IMR-90 (cell line): ENCODE measurements around the gene THNSL1. TPM values are rescaled to one million over a fixed set of nuclear protein-coding genes. Genes with fewer than 3 reads are reported as not detected.

ENCODE experiments used
- ATAC-seq: fragments of 200-7000 bp; cut with Tn5 transposase; 2 replicates; pipeline ENCODE4 v1.9.1; 2020; ENCODE audit warnings: low read depth, mild to moderate bottlenecking, moderate library complexity
- BruUV-seq: library from RNA; stranded (reverse); fragments of 400-500 nt; replicated peaks from 2 replicates; lab custom pipeline; 2021; lab: Mats Ljungman, UMichigan
- CTCF ChIA-PET: fragments of 300-600 bp; formaldehyde crosslinking; extraction: SDS; loops from one replicate; lab custom pipeline; 2021; ENCODE audit warnings: antibody characterized with exemption; lab: Yijun Ruan, JAX
- POLR2A ChIA-PET: fragments of 300-600 bp; sonication (Branson Sonifier 250); formaldehyde crosslinking; loops from one replicate; lab custom pipeline; 2022; ENCODE audit warnings: antibody characterized with exemption; ENCODE audit not compliant: unreplicated experiment; lab: Charles Lee
- DNase-seq: peaks from one replicate; pipeline ENCODE4 v3.0.0; 2013
- H2AFZ ChIP-seq: replicated peaks from 2 replicates; pipeline ENCODE3; 2013; ENCODE audit warnings: low read length, mild to moderate bottlenecking; ENCODE audit not compliant: poor library complexity
- H2AK5ac ChIP-seq: 2 replicates; pipeline ENCODE4 v1.6.1; 2013; ENCODE audit warnings: low read depth, low read length, inconsistent platforms
- H2AK9ac ChIP-seq: replicated peaks from 2 replicates; pipeline ENCODE3; 2013; ENCODE audit warnings: mild to moderate bottlenecking, low read depth, low read length, moderate library complexity; ENCODE audit not compliant: poor library complexity
- H2BK120ac ChIP-seq: 2 replicates; pipeline ENCODE4 v1.6.1; 2013; ENCODE audit warnings: low read depth, low read length, inconsistent platforms
- H2BK15ac ChIP-seq: 3 replicates; pipeline ENCODE4 v1.6.1; 2013; ENCODE audit warnings: low read depth, low read length, inconsistent platforms
- H2BK20ac ChIP-seq: 2 replicates; pipeline ENCODE4 v1.6.1; 2013; ENCODE audit warnings: low read depth, mild to moderate bottlenecking, inconsistent platforms, low read length, moderate library complexity
- H2BK5ac ChIP-seq: 2 replicates; pipeline ENCODE4 v1.6.1; 2013; ENCODE audit warnings: mild to moderate bottlenecking, low read depth, low read length, inconsistent platforms; ENCODE audit not compliant: poor library complexity, severe bottlenecking
- H3K14ac ChIP-seq: replicated peaks from 2 replicates; pipeline ENCODE4 v1.6.1; 2013; ENCODE audit warnings: low read depth, low read length, inconsistent platforms
- H3K18ac ChIP-seq: 2 replicates; pipeline ENCODE4 v1.6.1; 2013; ENCODE audit warnings: low read depth, low read length, control low read depth
- H3K23ac ChIP-seq: 2 replicates; pipeline ENCODE4 v1.6.1; 2013; ENCODE audit warnings: low read depth, low read length, inconsistent platforms
- H3K27ac ChIP-seq: 2 replicates; pipeline ENCODE4 v1.5.1; 2013; ENCODE audit warnings: mild to moderate bottlenecking, control low read depth, low read length; ENCODE audit not compliant: insufficient read depth
- H3K27me3 ChIP-seq: 2 replicates; pipeline ENCODE4 v1.6.1; 2013; ENCODE audit warnings: low read length; ENCODE audit not compliant: control insufficient read depth, insufficient read depth
- H3K36me3 ChIP-seq: 2 replicates; pipeline ENCODE4 v1.6.1; 2013; ENCODE audit warnings: low read length, mixed read lengths; ENCODE audit not compliant: control insufficient read depth, insufficient read depth
- H3K4ac ChIP-seq: 2 replicates; pipeline ENCODE4 v1.6.1; 2013; ENCODE audit warnings: low read depth, low read length, inconsistent platforms
- H3K4me1 ChIP-seq: 2 replicates; pipeline ENCODE4 v1.6.1; 2013; ENCODE audit warnings: low read length, mixed read lengths; ENCODE audit not compliant: control insufficient read depth, insufficient read depth
- H3K4me2 ChIP-seq: 2 replicates; pipeline ENCODE4 v1.6.1; 2013; ENCODE audit warnings: low read depth, mild to moderate bottlenecking, control low read depth, low read length, moderate library complexity
- H3K4me3 ChIP-seq: 2 replicates; pipeline ENCODE4 v1.5.1; 2013; ENCODE audit warnings: low read depth, mild to moderate bottlenecking, control low read depth, low read length, moderate library complexity; ENCODE audit not compliant: insufficient read depth
- H3K56ac ChIP-seq: 2 replicates; pipeline ENCODE4 v1.6.1; 2013; ENCODE audit warnings: low read length, inconsistent platforms; ENCODE audit not compliant: insufficient read depth; ENCODE audit errors: extremely low read depth
- H3K79me1 ChIP-seq, 2 experiments: 2 replicates each; pipeline ENCODE4 v1.6.1; 2013; ENCODE audit warnings: low read length in 2 of 2, inconsistent platforms in 1 of 2, low read depth in 1 of 2
- H3K9ac ChIP-seq: 2 replicates; pipeline ENCODE4 v1.6.1; 2013; ENCODE audit warnings: low read depth, low read length, control low read depth
- H3K9me1 ChIP-seq: 2 replicates; pipeline ENCODE4 v1.6.1; 2013; ENCODE audit warnings: low read length, inconsistent platforms; ENCODE audit not compliant: insufficient read depth
- H3K9me3 ChIP-seq: 2 replicates; pipeline ENCODE4 v1.6.1; 2013; ENCODE audit warnings: low read length; ENCODE audit not compliant: control insufficient read depth, insufficient read depth
- H4K20me1 ChIP-seq: 2 replicates; pipeline ENCODE4 v1.6.1; 2013; ENCODE audit warnings: low read length, inconsistent platforms; ENCODE audit not compliant: insufficient read depth
- H4K5ac ChIP-seq: 2 replicates; pipeline ENCODE4 v1.6.1; 2013; ENCODE audit warnings: mild to moderate bottlenecking, low read depth, low read length, control low read depth
- H4K8ac ChIP-seq, 2 experiments: 2 replicates each; pipeline ENCODE4 v1.6.1; 2013; ENCODE audit warnings: low read depth in 2 of 2, low read length in 2 of 2, control low read depth in 1 of 2, inconsistent platforms in 1 of 2
- H4K91ac ChIP-seq: 2 replicates; pipeline ENCODE4 v1.6.1; 2013; ENCODE audit warnings: low read depth, low read length, inconsistent platforms; ENCODE audit not compliant: insufficient read depth
- BHLHE40 ChIP-seq: fragments of 150-350 bp; IDR thresholded peaks from 2 replicates; pipeline ENCODE4 v1.6.1; 2016; ENCODE audit warnings: mild to moderate bottlenecking, low read depth, low read length
- CTCF ChIP-seq: conservative IDR thresholded peaks from 2 replicates; pipeline ENCODE4 v1.5.1; 2012; ENCODE audit warnings: mild to moderate bottlenecking, low read depth, low read length, improper control_type of control experiment
- ELK1 ChIP-seq: fragments of 150-350 bp; IDR thresholded peaks from 2 replicates; pipeline ENCODE4 v1.6.1; 2016; ENCODE audit warnings: low read depth, mild to moderate bottlenecking, low read length, moderate library complexity, borderline replicate concordance
- FOS ChIP-seq: fragments of 150-350 bp; IDR thresholded peaks from 2 replicates; pipeline ENCODE4 v1.6.1; 2016; ENCODE audit warnings: low read depth, low read length
- NFE2L2 ChIP-seq: fragments of 150-350 bp; IDR thresholded peaks from 2 replicates; pipeline ENCODE4 v1.6.1; 2016; ENCODE audit warnings: low read depth, mild to moderate bottlenecking, low read length
- RFX5 ChIP-seq: IDR thresholded peaks from 2 replicates; pipeline ENCODE4 v1.8.0; 2012; ENCODE audit warnings: low read depth, mild to moderate bottlenecking, low read length, moderate library complexity
- SMC3 ChIP-seq: fragments of 150-350 bp; IDR thresholded peaks from 2 replicates; pipeline ENCODE4 v1.6.1; 2016; ENCODE audit warnings: low read depth, mild to moderate bottlenecking, antibody characterized with exemption, low read length, moderate library complexity
- USF2 ChIP-seq: fragments of 150-350 bp; IDR thresholded peaks from 2 replicates; pipeline ENCODE4 v1.6.1; 2017; ENCODE audit warnings: mild to moderate bottlenecking, antibody characterized with exemption, low read length, low read depth
- WGBS, 2 experiments: methylation state at CpG; one replicate each; pipeline versions ENCODE4 v1.1.5 to v1.1.7; 2013; ENCODE audit warnings: missing lambda C conversion rate in 2 of 2; ENCODE audit not compliant: insufficient read length in 1 of 2; ENCODE audit errors: extremely low coverage in 2 of 2; 5-methylcytosine and 5-hydroxymethylcytosine counted together
- dilution Hi-C: fragments of 300-500 bp; cut with HindIII; formaldehyde crosslinking; loops from one replicate; pipeline ENCODE4 v1.14.3; 2018; ENCODE audit warnings: low sequenced_read_pairs; ENCODE audit not compliant: unreplicated experiment
- in situ Hi-C: fragments of 300-500 bp; cut with MboI; formaldehyde crosslinking; loops from 3 replicates; pipeline ENCODE4 v1.14.3; 2019; ENCODE audit warnings: low sequenced_read_pairs, inconsistent platforms, mixed read lengths
- intact Hi-C: fragments of 100-400 bp; cut with micrococcal nuclease; formaldehyde crosslinking; loops from 2 replicates; pipeline ENCODE4 v1.10.0; 2022
- polyA plus RNA-seq, 3 experiments: library from polyadenylated mRNA; depleted of rRNA; stranded (reverse); fragments of >200 nt; gene quantifications; 2 replicates each; pipeline ENCODE4 v1.2.3, GENCODE V29; 2012; ENCODE audit warnings: low replicate concordance in 1 of 3
- total RNA-seq: library from RNA; depleted of rRNA; stranded (reverse); fragments of >200 nt; gene quantifications from 2 replicates; pipeline ENCODE4 v1.2.3, GENCODE V29; 2012

The THNSL1 gene
- total and polyA plus RNA-seq, 2 of the 4 experiments (the other 2 are of a cell fraction): 1.3 to 2.0 TPM

- H3K27ac ChIP-seq: no peak overlapping the region
- H3K79me1 ChIP-seq: no peaks in the 10 kb centered on the region
- DNase-seq (no peak), ATAC-seq (no peak)
- H2BK15ac ChIP-seq: no peak overlapping the region
- no peak overlapping the region for H2AK5ac ChIP-seq
- no peak overlapping the region for H3K4me2 ChIP-seq
- intact Hi-C loops: no loop called here
- no peak overlapping the region for H2AFZ ChIP-seq
- dilution Hi-C loops: no loop called here
- in situ Hi-C loops: no loop called here
- H4K20me1 ChIP-seq: no peaks in the 10 kb centered on the region
- WGBS, 2 experiments: 90% methylated on average over 1 of the region's 3 CpGs; no CpG with 5 or more reads in 1 of the 2 experiments
- H3K4me1 ChIP-seq: no peaks in the 10 kb centered on the region
- no TSS peak for BruUV-seq
- no peak overlapping the region for H2BK5ac ChIP-seq
- TF ChIP-seq BHLHE40 (no peak), FOS (no peak), CTCF (no peak), RFX5 (no peak), USF2 (no peak), NFE2L2 (no peak), SMC3 (no peak), ELK1 (no peak)
- POLR2A ChIA-PET: no interaction called here
- H3K23ac ChIP-seq: no peak overlapping the region
- no peaks in the 10 kb centered on the region for H3K36me3 ChIP-seq
- no peak overlapping the region for H4K91ac ChIP-seq
- no peak overlapping the region for H3K56ac ChIP-seq
- H3K14ac ChIP-seq: no peak overlapping the region
- no peak overlapping the region for H3K18ac ChIP-seq
- H3K9me1 ChIP-seq: no peaks in the 10 kb centered on the region
- no peak overlapping the region for H4K8ac ChIP-seq
- H3K4ac ChIP-seq: no peak overlapping the region
- H4K5ac ChIP-seq: no peak overlapping the region
- no peak overlapping the region for H3K9ac ChIP-seq
- H3K9me3 ChIP-seq: peaks cover 2% of the 10 kb centered on the region; the same call in 1 of the 2 replicates
- no peak overlapping the region for H2BK20ac ChIP-seq
- CTCF ChIA-PET: interaction anchor here (0.5 kb wide), 1 partner anchor 79 kb away, joined by 4 read pairs; no protein-coding TSS in a partner anchor
- no peak overlapping the region for H2AK9ac ChIP-seq
- H3K4me3 ChIP-seq: no peak overlapping the region
- H2BK120ac ChIP-seq: no peak overlapping the region
- H3K27me3 ChIP-seq: no peaks in the 10 kb centered on the region
These were observed 23.8 kb upstream of the THNSL1 start for GRCh38 chr10:24992512-24993133.
